8988T (cell line): Measurements from ENCODE around the gene LRP1B.

Experiments
- DNase-seq: peaks from one replicate; pipeline ENCODE4 v3.0.0; 2011

LRP1B gene

DNA sequence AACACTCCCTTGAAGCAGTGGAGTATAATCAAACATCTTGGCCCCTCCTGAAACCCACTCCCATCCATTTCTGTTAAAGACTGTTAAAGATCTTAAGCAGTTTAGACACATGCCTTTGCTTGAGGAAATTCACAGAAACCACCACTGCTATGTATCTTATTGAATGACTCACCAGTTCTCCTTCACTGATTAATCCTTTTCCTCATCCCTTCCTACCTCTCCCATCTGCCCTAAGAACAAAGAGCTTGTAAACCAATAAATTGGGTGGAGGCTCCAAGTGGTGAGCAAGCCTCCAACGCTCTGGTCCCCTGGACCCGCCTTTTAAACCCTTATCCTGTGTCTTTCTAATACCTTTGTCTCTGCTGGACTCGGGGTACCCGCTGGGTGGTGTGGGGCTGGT is 746.1 kb downstream of the LRP1B start:
- no peak for DNase-seq

DNA sequence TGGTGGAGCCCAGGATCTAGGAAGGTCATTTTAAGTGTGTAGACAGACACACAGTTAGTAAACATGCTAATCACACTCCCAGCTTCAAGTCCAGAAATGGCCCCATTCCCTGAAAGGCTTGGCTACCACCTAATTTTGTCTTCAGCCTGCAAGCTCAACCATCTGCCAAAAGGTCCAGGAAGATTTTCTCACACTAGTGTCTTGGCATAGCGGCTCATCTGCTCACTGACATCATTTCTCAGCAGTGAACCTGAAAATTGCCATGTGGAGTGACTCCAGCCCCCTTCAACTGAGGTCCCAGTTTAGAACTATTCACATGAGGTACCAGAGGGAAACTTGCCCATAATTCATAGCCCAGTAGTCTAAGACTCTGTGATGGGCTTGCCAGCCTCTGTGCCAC is 748.9 kb downstream of the LRP1B start:
- DNase-seq = no peak

DNA sequence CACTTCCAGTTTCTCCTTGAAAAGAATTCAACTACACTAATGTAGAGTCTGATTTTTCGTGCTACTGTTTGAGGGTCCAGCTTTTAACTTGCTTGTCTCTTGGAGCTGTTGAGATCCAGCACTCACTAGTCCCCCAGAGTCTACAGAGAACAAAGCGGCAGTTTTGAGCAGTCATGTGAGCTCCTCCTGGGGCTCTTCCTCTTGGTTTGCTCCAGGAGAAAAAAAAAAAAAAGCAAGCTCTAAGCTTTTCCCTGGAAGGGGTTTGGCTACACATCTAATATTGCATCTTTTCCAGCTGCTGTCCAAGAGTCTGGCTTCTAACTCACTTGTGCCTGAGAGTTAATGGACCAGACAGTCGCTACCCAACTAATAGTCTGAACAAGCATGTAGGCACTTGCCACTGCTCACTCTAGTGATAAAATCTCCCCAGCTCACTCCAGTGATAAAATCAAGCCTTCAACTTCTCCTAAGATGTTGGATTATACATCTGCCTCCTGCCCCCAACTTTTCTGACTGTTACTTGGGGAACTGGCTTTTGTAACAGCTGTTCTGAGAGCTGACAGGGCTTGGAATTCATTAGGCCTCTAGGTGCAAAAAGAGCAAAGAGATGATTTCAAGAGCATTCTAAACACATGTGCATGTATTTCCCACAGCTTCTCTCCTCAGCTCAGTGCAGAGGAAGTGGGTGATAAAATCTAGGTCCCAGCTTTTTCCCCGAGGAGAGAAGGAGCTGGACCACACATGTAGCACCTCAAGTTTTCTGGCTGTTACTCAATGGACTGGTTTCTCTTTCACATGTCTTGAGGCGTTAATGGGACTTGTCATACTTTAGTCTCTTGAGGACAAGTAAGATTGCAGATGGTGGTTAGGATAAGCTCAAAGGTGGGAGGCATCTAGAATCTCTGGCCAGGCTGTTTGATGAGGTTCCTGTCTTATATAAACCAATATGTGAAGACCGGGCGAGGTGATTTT is 750.5 kb downstream of the LRP1B start:
- DNase-seq = no peak

DNA sequence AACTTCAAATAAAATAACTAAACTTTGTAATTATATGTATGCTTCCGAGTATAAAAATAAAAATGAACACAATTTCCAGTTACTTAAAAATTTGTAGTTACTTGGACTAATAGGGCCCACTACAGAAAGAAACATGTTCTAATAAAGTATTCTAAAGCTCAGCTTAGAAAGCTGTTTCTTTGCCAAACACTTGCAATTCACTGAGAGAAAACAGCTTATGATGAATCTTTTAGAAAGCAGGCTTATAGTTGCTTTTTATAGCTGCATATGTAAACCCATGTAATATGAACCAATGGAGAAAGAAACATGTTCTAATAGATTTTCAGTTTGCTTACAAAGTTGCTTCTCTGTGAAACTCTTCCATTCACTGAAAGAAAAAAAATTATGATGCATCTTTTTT is 766.0 kb downstream of the LRP1B start:
- no peak for DNase-seq

DNA sequence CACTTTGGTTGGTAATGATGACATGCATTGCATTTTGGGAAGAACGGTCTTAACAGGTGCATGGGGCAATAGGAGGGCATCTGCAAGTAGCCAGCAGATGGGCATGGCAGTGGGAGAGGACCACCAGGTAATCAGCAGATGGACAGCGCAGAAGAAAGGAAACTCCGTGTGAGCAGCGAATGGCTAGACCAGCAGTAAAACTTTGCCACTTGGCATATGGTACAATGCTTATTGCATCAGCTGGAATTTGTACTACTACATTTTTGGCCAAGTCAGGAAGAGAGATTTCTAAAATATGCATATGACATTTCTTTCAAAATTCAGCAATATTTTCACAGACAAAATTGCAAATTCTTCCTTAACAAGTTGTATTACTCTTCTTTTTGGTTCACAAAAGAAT is 768.5 kb downstream of the LRP1B start:
- DNase-seq = no peak

DNA sequence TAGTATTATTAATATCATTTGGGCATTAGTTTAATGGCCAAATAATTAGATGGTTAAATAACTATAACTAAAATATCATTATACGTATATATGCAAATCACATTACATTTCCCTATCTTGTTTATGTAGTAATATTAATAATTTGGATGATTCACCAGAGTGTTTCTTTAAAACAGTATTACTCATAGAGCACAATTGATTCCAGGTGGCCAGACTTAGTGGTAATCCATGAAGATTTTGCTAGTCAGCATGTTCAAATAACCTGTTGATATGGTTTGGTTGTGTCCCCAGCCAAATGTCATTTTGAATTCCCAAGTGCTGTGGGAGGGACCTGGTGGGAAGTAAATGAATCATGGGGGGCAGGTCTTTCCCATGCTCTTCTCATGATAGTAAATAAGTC is 782.3 kb downstream of the LRP1B start:
- no peak for DNase-seq

DNA sequence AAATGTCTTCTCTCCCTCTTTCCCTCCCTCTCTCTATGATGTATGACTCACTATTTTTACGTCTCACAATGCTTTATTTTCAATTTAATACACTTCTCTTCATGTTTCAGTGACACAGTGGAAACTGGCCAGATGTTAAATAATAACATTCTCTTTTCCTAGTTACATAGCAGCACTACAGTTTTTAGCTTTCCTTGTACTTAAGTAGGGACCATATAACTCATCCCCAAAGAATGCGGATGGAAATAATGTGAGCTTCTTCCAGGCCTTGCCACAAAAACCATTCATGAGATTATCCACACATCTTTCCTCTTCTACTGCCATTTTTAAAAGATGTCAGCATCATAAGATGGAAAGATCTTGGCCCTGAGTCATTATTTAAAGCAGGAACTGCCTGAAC is 789.4 kb downstream of the LRP1B start:
- no peak for DNase-seq

DNA sequence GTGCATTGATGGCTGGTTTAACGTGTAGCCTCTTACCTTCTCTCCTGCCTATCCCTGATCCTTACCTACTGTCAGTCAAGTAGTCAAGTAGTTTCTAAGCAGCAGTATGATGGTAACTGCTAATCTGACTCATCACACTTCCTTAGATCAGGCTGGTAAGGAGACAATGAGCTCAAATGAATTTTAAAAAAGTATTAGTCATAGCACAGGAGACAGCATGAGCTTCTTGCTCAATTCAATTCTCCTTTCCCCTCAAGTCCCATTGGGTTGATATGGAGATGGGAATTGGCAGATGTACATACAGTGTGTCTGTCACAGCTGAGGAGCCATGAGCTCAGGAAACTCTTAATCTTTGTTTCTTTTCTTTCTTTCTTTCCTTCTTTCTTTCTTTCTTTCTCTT is 799.7 kb downstream of the LRP1B start:
- DNase-seq = no peak

DNA sequence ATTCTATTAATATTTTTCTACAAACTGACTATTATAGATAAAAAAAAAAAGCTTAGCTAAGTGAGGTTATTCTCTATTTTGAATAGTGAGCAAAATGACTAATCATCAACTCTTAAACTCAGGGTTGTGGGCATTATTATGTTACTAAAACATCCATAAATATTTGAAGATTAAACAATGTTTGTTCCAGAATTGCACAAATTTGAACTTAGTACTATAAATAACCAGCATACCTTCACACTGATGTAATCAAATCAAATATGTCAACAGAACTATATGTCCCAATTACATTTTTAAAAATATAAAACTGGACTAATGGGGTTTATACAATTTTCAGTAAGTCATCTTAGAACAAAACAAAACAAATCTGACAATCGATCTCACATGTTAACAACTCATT is 800.9 kb downstream of the LRP1B start:
- DNase-seq = no peak

DNA sequence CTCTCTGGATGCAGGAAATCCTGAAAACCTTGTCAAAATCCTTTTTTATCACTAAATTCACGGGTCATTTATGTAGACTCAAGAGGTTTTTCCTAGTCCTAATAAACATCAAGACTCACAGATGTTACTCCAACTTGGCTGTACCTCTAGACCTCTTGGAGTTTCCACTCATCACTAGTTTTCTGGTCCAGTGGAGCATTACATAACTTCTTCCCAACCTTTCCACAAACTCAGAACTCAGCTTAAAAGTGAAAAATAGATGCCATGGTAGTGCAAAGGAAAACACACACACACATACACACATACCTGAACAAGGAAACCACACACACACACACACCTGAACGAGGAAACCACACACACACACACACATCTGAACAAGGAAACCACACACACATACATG is 807.2 kb downstream of the LRP1B start:
- DNase-seq = no peak

DNA sequence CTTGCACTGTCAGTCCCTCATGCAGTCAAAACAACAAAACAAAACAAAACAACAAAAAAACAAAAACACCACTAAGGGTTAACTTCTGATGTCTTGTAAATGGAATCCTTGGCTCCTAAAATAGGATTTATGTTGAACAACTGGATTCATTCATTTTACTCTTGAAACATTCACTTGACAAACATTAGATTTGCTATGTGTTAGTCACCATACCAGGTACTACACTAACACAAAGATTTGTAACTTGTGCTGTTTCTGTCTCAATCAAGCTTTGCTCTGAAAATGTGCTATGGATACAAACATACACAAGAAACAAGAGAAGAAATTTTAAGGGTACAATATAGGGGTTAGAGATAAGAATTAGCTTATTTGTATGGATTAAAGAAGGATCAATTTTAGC is 812.8 kb downstream of the LRP1B start:
- no peak for DNase-seq

DNA sequence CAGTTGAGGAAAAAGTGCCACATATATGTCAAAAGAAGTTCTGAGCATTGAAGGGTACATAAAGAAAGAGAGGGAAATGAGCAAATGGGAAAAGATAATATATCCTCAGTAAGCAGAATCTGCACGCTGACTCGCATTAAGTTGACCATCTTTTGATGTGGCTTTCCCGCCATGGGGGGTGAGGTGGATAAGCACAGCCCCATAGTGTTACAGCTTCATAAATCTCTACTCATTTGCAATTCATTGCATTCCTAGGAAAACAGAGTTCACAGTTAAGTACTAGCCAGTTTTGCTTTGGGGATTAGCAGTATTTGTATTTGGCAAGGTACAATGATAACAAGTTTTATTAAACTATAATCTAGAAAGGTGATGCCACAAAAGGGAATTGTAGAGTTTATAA is 814.2 kb downstream of the LRP1B start:
- no peak for DNase-seq

DNA sequence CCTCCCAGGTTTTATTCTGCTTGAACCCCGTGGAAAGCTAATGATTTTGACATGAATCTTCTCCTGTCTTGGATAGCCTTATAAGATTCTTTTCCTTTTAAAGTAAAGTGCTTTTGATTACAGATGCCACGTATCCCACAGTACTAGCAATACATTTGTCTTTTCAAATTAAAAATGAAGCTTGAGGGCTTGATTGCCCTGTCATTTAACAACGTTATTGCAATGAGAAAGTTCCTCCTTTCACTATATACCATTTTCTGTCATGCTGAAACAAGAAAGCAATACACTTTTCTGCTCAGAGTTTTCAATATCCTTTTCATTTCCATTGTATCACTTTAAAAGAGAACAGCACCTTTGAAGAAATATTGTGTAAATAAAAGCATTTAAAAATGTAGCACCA is 814.7 kb downstream of the LRP1B start:
- no peak for DNase-seq

DNA sequence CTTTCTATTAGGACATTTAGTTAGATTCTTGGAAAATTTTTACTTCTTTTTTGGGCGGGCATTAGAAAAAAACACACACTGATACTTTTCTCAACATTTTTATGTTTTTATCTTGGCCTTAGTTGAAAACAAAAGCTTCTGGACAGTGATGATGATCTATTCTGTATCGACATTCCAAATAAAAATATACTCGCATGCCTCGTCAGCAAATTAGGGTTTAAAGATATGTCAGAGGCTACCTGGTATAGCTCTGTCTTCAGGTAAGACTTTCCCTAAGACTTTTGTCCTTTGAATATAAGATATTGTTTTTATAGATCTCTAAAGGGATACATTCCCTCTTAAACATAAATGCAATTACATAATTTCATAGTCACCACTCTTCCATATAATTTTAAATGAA is 816.8 kb downstream of the LRP1B start:
- DNase-seq = no peak

DNA sequence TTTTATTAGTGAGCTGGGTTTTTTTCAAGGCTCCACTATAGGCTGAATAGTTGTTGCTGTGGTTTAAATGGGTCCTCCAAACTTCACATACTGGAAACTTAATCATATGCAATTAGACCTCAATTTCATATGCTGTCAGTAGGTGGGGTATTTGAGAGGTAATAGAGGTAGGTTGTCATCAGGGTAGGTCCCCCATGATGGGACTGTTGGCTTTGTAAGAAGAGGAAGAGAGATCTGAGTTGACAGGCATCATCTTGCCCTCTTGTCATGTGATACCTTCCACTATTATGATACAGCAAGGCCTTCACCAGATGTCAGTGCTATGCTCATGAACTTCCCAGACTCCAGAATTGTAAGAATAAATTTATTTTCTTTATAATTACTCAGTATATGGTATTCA is 819.4 kb downstream of the LRP1B start:
- no peak for DNase-seq

DNA sequence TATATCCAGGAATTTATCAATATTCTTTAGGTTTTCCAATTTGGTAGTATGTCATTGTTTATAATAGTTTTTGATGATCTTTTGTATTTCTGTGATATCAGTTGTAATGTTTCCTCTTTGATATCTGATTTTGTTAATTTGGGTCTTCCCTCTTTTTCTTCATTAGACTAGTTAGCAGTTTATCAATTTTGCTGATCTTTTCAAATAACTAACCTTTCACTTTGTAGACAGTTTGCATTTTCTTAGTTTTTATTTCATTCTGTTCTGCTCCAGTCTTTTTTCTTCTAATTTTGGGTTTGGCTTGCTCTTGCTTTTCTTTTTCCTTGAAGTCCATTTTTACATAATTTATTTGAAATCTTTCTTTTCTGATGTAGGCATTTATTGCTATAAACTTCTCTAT is 824.4 kb downstream of the LRP1B start:
- no peak for DNase-seq

DNA sequence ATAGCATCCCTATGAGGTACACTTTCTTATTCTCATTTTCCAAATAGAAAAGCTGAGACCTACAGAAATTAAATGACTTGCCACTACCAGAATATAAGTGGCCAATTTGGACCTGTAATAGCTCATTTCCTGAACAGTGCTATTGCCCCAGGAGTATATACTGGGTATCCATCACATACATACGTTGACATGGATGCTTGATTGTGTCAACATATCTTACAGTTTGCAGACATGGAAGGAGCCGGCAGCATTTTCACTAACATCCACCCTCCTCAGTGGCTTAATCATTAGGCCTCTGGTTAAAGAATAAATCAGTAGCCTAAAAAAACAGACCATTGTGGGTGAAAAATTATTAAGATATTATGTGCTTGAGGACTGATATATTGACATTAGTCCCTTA is 829.3 kb downstream of the LRP1B start:
- DNase-seq = no peak

DNA sequence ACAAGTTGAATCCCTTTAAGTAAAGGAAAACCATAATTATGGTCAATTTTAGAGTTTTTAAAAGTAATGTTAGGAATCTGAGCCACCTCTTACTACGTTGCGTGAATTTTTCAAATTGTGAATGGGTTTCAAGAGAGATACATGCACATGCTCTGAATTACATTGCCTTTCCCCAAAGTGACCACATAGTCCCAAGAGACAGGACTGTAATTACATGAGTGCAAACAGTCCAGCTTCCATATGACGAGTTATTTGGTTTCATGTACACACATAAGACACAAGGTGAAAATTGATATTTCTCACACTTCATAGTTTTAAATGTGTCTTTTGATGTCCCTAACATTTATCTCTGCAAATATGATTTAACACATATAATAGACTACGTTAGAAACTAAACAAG is 850.8 kb downstream of the LRP1B start:
- DNase-seq = no peak

DNA sequence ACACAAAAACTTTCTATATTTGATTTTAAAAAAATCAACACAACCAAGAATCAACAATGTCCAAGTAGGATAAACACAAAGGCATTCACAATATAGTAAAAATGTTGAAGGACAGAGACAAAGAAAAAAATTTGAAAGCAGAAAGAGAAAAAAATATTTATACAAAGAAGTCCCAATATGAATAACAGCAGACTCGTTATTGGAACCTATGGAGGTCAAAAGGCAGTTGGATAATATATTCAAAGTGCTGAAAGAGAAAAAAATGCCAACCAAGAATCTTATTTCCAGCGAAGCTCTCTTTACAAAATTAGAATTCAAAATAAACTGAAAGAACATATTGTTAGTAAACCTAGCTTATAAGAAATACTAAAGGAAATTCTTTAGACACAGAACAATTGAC is 859.5 kb downstream of the LRP1B start:
- no peak for DNase-seq

DNA sequence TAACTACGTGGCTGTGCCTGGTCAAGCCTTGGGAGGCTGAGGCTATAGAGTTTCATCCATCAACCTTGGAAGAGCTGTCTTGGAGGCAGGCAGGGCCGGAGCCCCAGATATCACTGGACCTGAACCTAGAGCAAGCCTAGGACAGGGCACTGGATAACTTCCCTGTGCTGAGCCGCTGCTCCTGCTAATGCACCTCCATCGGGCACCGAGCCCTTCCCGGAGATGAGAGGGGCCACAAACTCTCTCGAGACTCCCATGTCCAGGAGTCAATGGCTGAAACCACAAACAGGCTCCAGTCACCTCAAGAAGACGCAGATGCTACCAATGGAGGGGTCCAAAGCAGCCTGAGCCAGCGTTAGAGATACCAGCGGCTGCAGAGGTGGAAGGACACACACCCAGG is 866.0 kb downstream of the LRP1B start:
- no peak for DNase-seq

DNA sequence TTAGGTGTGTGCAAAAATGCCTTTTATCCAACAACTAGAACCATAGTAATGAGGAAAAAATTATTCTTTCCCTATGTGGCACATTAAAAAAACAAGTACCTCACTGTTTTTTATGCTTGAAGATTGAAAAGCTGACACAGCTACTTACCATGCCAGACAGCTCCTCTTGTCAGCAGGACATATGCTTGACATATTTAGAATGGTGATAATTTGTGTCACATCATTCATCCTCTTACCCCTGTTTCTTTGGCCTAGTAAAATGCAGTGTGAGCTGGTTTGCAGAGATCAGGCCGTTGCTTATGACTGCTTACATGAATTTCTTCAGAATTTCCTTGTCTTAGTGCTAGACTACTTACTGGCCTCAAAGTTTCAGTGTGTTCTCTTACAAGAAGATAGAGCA is 869.9 kb downstream of the LRP1B start:
- no peak for DNase-seq

DNA sequence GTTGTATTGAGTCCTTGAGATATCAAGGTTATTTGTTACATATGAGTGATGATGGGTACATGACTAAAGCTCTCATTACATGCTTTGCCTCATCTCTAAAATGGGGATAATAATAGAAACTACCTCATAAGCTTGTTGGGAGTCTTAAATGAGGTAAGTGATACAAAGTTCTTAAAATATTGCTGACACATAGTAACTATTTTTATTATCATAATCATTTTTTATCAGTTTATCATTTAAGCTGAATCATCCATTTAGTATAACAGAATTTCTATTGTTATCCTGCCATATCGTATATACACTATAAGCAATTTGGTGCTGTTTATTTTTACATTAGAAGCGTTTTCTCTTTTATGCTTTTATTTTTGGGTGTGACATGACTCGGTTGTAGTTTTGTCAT is 871.1 kb downstream of the LRP1B start:
- no peak for DNase-seq

DNA sequence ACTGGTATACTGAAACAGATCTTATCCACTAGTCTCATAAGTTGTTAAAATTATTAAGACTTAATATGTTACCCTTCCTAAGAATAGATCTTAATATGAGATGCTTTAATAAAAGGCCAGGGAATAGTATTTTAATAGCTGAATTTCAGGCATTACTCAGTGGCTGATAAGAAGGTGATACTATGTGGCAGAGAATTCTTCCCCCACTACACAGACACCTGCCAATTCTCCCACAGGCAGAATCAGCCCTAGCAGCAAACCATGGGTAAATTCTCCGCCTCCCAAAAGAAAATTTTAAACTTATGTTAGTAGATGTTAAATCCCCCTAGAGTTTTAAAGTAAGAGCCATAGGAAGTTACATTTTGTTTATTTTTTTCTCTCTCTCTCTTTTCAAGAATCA is 888.8 kb downstream of the LRP1B start:
- no peak for DNase-seq

DNA sequence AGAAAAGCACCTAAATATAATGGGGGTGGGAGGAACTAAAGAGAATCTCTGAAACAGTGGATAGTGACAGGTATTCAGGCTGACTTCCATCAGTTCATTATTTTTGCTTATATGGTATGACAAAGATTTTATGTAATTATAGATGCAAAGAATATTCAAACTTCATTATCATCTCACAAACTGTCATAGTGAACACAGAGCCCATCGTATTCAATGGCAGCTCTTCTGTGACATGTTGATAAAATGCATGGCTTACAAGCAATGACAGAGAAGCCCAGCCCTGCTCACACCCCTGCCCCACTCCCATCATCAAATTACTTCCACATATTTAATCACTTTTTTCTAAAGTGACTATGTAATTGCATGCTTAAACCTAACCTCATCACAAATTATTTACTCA is 904.3 kb downstream of the LRP1B start:
- DNase-seq = no peak

DNA sequence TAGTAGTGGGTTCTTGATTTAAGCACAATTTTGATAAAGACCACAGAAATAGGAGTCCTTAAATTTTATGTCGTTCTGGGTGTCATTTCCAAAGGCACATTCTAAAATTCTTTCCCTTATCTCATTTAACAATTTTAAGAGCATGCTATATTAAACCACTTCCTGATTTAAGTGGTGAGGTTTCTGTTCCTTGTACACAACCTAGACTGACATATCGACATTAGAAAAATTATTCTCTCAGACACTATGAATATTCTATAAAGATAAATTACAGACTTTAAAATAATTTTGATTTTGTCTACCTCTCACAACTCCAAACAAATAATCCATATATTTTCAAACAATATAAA is 923.8 kb downstream of the LRP1B start:
- no peak for DNase-seq
